ENCODE measurements around the gene SLC26A6. TPM values are rescaled to one million over a fixed set of nuclear protein-coding genes. Genes with fewer than 3 reads are reported as not detected.

SLC26A6 gene
- total RNA-seq, 1 donor from 2014 or later, result 28.1 TPM

DNA sequence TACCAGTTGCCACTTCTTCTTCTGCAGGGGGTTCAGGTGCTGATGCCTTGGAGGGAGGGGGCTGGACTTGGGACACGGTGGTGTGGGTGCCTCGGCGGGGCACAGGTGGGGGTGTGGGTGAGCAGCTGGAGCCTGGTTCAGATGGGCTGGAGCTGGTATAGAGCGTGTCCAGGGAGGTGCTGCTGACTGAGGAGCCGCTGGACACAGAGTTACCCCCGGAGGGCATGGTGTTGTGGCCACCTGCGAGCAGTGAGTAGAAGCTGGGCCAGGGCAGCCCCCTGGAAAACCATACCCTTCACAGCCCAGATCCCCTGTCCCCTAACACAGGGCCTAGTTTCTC, 46.2 kb upstream of the SLC26A6 start:
- no peak for DNase-seq (ENCODE audit: low spot score in 2 of 2)
- Histone ChIP-seq H3K36me3 (peaks cover 52 to 61% of the 10 kb centered on the region in 2 donors), H3K4me3 (no peak overlapping the region), H3K9me3 (no peaks in the 10 kb centered on the region), H3K4me1 (peaks cover 9 to 20% of the 10 kb centered on the region in 2 donors), H3K27me3 (no peaks in the 10 kb centered on the region), H3K27ac (no peak overlapping the region)
- TF ChIP-seq, protein P1, sequence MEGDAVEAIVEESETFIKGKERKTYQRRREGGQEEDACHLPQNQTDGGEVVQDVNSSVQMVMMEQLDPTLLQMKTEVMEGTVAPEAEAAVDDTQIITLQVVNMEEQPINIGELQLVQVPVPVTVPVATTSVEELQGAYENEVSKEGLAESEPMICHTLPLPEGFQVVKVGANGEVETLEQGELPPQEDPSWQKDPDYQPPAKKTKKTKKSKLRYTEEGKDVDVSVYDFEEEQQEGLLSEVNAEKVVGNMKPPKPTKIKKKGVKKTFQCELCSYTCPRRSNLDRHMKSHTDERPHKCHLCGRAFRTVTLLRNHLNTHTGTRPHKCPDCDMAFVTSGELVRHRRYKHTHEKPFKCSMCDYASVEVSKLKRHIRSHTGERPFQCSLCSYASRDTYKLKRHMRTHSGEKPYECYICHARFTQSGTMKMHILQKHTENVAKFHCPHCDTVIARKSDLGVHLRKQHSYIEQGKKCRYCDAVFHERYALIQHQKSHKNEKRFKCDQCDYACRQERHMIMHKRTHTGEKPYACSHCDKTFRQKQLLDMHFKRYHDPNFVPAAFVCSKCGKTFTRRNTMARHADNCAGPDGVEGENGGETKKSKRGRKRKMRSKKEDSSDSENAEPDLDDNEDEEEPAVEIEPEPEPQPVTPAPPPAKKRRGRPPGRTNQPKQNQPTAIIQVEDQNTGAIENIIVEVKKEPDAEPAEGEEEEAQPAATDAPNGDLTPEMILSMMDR (IDR thresholded peaks at IDR 0.05), result no peak
- intact Hi-C loops (cut with DNase I), result no loop called here

DNA sequence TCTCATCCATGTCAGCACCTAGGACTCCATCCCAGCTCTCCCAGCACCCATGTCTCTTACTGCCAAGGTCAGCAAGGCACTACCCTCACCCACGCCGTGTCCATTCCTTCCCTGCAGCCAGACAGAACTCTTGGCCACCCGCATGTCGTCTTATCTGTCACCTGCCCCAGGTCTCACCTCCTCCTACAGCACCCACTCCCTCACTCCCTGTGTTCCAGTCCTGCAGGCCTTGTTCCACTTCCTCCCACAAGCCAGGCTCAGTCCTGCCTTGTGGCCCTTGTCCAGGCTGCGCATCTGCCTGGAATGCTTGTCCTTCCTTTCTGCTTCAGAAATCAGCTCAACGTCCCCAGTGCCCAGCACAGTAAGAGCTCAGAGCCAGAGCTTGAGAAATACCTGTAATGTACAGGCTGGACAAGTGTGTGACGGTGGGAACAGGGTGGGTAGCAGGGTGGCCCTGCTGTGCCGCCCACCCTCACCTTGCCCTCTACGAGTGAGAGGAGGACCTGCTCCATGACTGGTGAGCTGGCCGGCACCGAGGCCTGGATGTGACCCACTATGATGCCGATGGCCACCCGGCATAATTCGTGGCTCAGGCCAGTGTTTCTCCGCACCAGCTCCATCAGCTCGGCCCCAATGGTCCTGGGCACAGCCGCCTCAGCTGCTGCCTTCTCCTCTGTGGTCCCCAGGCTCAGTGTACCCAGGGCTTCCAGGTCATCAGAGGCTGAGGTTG, 45.7 kb upstream of the SLC26A6 start:
- Histone ChIP-seq H3K4me3 (no peak overlapping the region), H3K9me3 (no peaks in the 10 kb centered on the region), H3K4me1 (peaks cover 3 to 15% of the 10 kb centered on the region in 2 donors), H3K27ac (no peak overlapping the region), H3K27me3 (no peaks in the 10 kb centered on the region), H3K36me3 (peaks cover 52 to 66% of the 10 kb centered on the region in 2 donors)
- no peak for DNase-seq (ENCODE audit: low spot score in 2 of 2)
- intact Hi-C loops (cut with DNase I), result no loop called here
- TF ChIP-seq, protein P1 (IDR thresholded peaks at IDR 0.05), result no peak

DNA sequence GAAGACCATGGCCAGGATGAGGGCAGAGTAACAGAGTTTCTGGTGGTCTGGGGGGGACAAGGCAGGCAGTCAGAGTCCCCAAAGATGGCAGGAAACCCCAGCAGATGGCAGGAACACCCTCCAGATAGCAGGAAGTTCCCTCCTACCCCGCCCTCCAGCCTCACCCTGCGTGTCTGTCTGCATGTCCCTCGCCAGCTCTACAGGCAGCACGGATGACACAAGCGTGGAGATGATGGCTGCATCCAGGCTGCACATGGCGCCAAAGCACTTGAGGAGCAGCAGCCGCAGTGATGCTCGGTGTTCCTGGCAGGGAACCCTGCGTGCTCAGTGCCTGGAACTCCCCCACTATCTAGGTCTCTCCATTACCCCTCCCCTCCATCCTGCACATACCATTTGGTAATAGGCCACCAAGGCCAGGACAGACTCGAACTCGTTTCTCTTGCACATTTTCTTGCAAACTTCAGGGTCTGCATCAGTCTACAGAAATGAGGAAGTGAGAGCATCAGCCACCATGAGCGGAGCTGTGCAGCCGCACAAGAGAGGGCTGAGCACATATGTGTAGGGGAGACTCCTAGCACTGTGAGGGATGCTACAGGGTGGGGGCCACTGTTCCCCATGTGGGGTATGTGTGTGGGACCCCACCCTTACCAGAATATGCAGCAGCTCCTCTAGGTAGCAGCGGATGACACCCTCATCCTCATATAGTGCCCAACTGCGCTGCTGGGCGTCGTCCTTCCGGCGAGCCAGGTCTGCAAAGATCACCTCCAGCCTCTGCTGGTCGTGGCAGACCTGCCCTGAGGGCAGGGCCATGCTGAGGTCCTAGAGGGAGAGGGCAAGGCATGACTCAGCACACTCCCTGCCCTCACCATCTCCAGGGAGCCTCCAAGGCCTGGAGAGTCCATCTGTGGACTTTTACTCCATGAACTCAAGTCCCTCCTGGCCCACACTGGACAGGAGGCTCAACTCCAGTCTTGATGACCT, 44.4 kb upstream of the SLC26A6 start:
- Histone ChIP-seq H3K36me3 (peaks cover 52 to 74% of the 10 kb centered on the region in 2 donors), H3K4me3 (no peak overlapping the region), H3K9me3 (no peaks in the 10 kb centered on the region), H3K4me1 (peaks cover 3 to 15% of the 10 kb centered on the region in 2 donors), H3K27ac (no peak overlapping the region), H3K27me3 (no peaks in the 10 kb centered on the region)
- DNase-seq (ENCODE audit: low spot score in 2 of 2), result no peak
- intact Hi-C loops (cut with DNase I), result no loop called here
- TF ChIP-seq, protein P1 (IDR thresholded peaks at IDR 0.05), result no peak

DNA sequence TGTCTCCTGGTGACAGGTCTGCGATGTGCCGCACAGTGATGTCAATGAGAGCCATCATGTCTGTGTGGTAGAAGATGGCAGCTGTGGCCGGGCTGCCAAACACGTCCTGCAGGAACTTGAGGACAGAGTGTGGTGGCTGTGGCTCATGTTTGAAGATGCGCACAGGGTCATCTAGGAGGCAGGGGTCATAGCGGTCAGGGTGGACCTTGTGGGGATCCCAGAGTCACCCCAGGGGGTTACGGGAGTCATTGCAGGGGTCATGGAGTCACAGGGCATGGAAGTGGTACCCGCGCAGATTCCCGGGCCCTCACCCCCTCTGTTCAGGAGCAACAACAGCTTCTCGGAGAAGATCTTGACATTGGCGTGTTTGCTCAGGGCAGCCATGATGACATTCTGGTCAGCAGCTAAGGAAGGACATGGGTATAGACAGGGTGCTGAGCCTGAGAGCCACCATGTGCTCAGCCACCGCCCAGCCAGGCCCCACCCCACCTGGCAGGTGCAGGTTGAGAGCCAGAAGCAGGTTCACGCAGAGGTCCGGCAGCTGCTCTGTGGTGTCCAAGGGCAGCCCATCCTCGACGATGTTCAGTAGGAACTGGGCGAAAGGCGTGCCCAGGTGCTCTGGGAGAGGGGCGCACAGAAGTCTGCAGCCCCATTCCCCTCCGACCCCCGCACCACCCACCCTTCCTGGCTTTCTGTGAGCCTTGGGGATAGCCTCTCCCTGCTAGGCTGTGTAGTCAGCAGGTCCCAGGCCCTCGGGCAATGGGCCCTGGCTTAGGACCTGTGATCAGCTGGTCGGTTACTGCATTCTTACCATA, 43.5 kb upstream of the SLC26A6 start:
- TF ChIP-seq, protein P1 (IDR thresholded peaks at IDR 0.05), result no peak
- intact Hi-C loops (cut with DNase I), result no loop called here
- no peak overlapping the region for H3K27ac ChIP-seq
- no peaks in the 10 kb centered on the region for H3K9me3 ChIP-seq
- DNase-seq (ENCODE audit: low spot score in 2 of 2), result no peak
- no peak overlapping the region for H3K4me3 ChIP-seq
- H3K4me1 ChIP-seq, result peaks cover 3 to 8% of the 10 kb centered on the region in 2 donors
- peaks cover 52 to 74% of the 10 kb centered on the region in 2 donors for H3K36me3 ChIP-seq
- H3K27me3 ChIP-seq, result no peaks in the 10 kb centered on the region

DNA sequence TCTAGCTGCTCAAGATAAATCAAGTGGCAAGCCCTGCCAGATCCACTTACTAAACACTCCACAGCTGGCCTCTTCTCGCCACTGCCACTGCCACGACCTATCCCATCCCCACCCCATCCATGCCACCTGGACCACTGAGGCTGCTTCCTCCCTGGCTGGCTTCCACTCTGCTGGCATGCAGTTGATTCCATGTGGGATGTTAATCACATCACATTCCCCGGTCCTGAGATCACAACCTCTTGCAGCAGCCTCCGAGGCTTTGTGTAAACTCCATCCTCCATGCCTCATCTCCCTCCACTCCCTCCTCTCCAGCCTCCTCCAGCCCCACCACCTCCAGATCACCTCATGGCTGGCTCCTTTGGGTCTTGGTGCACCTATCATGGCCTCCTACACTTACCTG, 42.8 kb upstream of the SLC26A6 start:
- Histone ChIP-seq H3K4me1 (peaks cover 0 to 1% of the 10 kb centered on the region in 2 donors), H3K27ac (no peak overlapping the region), H3K4me3 (no peak overlapping the region), H3K36me3 (peaks cover 52 to 74% of the 10 kb centered on the region in 2 donors), H3K9me3 (no peaks in the 10 kb centered on the region), H3K27me3 (no peaks in the 10 kb centered on the region)
- no peak for DNase-seq (ENCODE audit: low spot score in 2 of 2)
- TF ChIP-seq, protein P1 (IDR thresholded peaks at IDR 0.05), result no peak
- intact Hi-C loops (cut with DNase I), result no loop called here
